ENCODE data around the gene CEBPG.
A peak's percentile ranks its signal among the peaks of the same experiment; 100 is the strongest.

The CEBPG gene

DNA sequence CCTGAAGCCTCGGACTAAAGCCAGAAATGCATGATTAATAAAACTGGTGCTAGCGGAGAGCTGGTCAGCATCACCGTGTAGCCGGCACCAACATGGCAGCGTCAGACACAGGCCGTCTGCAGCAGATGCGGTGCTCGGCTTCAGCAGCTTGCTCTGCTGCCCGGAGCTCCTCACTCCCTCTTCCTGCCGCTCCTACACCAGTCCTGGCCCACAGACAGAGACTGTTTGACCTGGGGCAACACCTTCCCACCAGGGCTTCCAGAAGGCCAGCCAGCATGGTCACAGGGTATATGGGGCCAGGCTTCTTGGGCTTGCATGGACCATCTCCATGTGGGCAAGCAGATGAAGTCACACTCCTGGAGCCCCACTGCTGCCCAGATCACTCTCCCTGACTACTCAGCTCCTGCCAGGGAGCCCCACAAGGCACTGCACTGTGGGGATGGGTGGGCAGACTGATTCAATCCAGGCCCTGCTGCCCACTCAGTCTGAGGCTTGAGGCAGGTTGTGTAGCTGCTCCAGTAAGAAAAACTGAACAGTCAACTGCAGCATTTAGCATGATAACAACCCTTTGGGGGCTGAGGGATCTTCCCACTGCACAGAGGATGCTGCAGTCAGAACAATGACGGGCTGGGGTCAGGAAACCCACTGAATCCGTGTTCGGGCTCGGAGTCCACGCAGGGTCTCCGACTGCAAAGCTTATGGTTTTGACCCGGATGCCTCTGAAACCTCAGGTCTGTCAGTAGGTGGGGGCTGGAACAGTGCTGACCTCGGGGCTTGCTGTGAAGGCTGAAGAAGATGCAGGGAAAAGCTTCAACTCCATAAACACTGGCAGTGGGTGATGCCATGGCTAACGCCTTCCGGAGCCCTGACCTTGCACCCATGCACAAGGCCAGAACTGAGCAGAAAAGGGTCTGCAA, 45.6 kb downstream of the CEBPG start:
- no peak for DNase-seq (ENCODE audit: low read depth in 3 of 3)

DNA sequence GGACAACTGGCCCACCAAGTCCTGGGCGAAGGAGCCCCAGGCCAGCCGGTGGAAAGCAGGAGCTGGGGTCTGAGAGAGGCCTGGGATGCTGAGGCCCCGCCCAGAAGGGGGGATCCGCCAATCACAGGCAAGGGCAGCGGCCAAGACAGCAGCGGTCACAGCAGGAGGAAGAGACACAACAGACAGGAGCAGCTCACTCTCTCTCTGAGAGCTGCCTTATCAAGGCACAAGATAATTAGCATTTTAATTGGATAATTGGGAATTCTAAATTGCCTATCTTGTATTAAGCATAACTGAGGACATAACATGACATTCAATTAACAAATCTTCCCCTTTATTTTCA, 46.2 kb downstream of the CEBPG start:
- DNase-seq (ENCODE audit: low read depth in 3 of 3): no peak

DNA sequence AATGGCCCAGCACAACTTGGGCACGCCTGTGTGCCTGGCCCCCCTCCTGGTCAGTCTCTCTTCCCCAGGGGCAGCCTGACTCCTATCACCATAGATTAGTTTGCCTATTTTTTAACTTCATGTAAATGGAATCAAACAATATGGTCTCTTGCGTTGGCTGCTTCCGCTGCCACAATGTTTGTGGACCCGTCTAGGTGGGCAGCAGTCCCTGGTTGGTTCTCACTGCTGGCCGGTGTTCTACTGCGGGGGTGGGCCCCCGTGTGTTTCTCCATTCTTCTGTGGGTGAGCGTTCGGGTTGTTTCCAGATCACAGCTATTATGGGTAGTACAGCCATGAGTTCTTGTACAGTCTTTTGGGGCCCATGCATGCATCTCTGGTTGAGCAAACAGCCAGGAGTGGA, 47.3 kb downstream of the CEBPG start:
- DNase-seq (ENCODE audit: low read depth in 3 of 3): no peak

DNA sequence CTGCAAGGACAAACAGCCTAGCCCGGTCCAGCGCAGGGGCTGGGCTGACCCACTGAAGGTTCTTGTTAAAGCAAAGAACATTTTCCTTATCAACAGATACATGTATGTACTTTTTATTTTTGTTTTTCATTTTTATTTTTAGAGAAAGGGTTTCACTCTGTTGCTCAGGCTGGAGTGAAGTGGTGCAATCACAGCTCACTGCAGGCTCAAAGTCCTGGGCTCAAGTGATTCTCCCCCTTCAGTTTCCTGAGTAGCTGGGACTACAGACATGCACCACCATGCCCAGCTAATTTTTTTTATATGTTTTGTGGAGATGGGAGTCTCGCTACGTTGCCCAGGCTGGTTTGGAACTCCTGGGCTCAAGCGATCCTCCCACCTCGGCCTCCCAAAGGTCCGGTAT, 47.9 kb downstream of the CEBPG start:
- DNase-seq (ENCODE audit: low read depth in 3 of 3): no peak

DNA sequence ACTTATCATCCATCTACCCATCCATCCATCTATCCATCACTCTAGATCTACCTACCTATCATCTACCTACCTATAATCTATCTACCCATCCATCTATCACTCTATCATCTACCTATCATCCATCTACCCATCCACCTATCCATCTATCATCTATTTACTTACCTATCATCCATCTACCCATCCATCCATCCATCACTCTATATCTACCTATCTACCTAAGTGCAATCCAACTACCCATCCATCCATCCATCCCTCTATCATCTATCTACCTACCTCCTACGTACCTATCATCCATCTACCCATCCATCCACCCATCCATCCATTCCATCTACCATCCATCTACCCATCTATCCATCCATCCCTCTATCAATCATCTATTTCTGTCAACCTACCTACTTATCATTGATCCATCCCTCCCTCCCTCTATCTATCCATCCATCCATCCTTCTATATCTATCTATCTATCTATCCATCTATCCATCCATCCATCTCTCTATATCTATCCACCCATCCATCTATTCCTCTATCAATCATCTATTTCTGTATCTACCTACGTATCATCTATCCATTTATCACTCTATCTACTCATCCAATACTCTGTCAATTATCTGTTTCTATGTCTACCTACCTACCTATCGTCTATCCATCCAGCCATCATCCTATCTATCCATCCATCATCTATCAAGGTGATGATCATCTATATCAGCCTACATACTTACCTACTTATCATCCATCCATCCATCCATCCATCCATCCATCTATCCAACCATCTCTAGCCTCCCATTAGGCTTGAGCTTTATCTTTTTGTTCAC, 49.1 kb downstream of the CEBPG start:
- DNase-seq (ENCODE audit: low read depth in 3 of 3): no peak

DNA sequence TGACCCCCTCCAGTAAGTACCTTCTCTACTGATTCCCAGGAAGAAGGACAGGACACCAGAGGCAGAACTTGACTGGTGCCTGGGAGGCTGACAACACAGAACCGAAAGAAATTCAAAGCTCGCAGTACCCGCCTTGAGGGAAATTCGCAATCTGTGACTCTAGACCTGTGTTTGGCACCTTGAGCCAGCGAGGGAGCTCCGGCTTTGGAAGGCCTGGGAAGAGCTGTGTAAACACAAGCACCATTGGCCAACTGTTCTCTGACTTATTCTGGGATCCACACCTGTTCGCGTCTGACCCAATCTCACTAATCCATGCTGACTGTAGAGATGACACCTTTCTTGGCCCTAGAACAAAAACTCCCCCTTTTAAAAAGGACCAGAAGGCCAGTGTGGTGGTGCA, 50.7 kb downstream of the CEBPG start:
- DNase-seq (ENCODE audit: low read depth in 3 of 3): no peak

DNA sequence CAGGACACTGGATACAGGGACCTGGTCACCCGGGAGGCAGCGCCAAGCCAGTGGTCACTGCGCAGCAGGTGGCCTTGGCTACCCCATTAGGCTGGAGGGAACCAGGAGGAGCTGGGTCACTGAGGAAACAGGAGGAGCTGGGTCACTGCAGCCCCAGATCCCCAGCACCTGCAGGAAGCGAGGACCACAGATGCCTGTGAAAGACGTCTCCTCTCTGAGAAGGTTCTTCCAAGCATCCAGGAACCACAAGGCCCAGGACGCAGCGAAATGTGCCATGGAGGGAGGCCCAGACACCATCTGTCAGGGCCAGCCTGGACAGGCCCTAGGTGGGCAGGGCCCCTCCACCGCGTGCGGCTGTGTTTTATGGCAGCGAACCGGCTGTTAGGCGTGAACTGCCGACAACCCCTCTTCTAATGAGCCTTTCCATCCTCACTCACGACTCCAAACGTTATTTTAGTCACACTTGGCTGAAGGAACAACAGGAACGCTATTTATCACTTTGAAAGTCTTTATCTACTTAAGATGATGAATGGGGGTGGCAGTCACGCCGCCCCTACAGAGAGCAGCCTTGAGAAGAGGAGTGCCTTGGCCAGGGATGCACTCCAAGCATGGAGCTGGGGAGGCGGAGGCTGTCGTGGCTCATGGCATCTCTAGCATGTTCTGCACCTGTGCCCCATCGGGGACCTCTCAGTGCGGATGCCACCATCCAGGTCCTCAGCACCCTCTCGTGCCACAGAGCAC, 53.3 kb downstream of the CEBPG start:
- DNase-seq (ENCODE audit: low read depth in 3 of 3): no peak

DNA sequence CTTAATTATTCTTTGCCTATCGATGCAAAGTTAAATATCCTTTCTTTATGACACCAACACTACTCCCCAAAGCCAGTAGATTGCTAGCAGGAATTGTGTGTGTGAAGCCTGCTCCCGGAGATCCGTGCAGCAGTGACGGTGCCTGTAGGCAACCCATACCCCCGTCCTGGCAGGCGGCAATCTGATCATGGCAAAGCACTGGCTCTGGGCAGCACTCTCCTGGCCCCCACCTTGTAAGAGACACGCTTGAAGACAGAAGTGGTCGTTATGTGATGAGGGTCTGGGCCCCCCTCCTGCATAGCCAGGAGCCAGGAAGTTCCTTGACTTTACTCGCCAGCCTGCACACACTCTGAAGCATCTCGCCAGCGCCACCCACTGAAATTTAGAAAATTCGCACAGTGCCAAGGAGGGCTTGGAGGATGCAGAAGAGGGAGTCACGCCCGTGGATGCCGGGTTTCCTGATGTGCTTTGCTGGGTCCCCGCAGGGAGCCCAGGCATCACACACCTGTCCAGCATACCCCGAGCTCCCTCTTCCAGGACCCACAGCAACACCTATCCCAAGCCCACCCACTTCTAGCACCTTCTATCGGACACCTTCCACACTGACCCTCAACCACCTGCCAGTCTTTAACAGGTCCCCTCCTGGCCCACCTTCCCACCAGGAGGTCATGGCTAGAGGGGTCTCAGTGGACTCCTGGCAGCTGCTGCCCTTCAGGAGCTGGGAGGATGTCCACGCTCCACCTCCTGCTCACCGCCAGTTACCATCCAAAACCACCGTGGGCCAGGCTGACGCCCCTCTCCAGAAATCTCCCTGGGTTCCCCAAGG, 54.5 kb downstream of the CEBPG start:
- DNase-seq (ENCODE audit: low read depth in 3 of 3): no peak

DNA sequence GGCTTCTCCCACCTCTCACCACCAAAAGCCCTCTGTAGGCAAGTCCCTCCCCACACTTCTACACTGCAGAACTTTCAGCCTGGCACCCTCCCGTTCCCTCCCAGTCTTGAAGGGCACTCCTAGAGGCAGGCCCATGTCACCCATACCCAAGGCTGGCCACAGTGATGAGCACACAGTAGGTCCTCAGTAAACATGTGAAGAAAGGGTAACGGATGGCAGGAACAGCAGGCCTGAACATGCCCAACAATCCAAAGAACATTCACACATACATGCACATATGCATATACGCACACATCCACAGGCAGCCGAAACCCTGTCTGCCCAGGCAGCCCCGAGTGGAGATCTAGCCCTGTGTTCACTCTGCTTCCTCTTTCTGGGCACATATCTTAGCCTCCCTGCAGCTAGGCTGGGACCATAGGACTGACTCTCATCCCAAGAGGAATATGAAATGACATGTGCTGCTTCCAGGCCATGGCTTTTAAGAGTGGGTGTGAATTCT, 55.2 kb downstream of the CEBPG start:
- no peak for DNase-seq (ENCODE audit: low read depth in 3 of 3)

DNA sequence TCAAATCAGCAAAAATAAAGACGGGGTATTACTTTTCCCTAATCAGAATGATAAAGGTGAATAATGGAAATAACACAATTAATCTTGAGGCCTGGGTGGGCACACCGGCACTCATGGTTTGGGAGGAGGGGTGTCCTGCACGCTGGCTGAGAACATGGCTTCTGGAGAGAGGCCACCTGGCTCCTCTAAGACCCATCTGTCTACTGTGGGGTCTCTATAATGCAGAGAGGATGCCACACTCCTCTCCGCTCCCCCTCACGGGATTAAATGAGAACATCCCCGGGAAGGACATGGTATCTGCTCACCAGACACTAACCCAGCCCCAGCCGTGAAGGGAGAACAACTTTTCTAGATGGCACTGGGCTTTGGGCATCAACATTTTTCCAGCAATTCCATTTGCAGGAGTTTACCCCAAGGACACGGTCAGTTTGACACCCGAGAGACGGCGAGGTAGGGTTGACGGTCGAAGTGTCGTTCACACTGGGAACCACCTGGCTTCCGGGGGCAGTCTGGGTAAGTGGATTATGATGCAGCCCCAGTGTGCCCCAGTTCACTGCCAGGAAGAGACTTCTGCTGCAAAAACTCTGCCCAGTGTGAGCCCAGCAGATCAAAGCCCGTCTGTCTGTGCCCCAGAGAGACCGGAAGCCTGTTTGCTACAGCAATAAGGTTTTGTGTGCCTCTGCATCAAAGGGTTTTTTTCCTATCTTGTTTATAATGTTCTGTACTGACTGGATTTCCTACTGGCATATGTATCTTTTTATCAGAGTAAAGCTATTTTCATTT, 56.6 kb downstream of the CEBPG start:
- no peak for DNase-seq (ENCODE audit: low read depth in 3 of 3)

DNA sequence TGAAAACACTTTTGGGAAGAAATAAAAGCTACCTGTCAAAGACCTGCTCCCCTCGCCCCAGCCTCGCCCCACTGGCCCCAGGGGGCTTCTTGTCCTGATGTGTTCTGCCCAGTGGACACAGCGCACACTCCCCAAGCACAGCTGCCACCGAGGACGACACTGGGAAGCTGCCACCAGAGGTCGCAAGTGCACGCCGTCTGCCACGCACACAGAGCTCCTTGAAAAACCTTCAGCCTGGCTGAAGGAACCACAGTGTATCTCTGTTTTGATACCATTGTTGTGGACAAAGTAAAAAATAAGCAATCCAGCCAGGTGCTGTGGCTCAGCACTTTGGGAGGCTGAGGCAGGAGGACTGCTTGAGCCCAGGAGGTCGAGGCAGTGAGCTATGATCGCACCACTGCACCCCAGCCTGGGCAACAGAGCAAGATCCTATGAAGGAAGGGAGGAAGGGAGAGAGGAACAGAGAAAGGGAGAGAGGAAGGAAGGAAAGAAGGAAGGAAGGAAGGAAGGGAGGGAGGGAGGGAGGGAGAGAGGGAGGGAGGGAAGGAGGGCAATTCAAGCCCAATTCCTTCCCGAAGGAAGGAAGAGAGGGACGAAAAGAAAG, 57.3 kb downstream of the CEBPG start:
- peak; percentile 23 to 63 (median 39) for DNase-seq (ENCODE audit: low read depth in 3 of 3)

DNA sequence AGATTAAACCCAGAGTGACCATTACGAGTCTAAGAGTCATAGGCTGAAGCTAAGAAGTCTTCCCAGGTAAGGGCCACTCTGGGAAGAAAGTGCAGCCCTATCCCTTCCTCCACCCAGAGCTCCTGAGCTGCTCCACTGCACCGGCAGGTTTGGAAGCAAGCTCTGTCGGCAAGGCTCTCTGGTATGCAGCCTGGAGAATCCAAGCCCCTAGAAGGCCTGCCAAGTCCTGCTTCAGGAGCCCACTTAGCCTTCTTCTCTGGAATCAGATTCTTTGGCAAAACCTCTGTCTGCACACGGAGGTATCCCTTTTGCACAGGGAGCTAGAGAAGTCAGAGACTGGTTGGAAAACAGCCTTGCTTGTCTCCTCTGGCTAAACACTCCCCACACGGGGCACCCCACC, 58.5 kb downstream of the CEBPG start:
- no peak for DNase-seq (ENCODE audit: low read depth in 3 of 3)
